SK-N-SH (cell line): ENCODE data around the gene ST8SIA6. TPM values are rescaled to one million over a fixed set of nuclear protein-coding genes. Genes with fewer than 3 reads are reported as not detected.

Experiments
- CTCF ChIA-PET: fragments of 300-600, 350-600 bp; formaldehyde crosslinking; extraction: SDS; loops from one replicate; lab custom pipeline; 2021; lab: Yijun Ruan, JAX
- POLR2A ChIA-PET: fragments of 350-600 bp; sonication (Branson Sonifier 250); formaldehyde crosslinking; extraction: SDS; loops from one replicate; lab custom pipeline; 2020; ENCODE audit warnings: antibody characterized with exemption, inconsistent platforms; lab: Yijun Ruan, JAX
- DNase-seq: peaks from one replicate; pipeline ENCODE4 v3.0.0; 2012
- H2AFZ ChIP-seq: fragments of 200-600 bp; sonication (generic); 2 replicates; pipeline ENCODE4 v1.8.1; 2016; ENCODE audit warnings: antibody characterized with exemption, mild to moderate bottlenecking, low read depth
- H3F3A ChIP-seq: fragments of 200-600 bp; sonication (generic); replicated peaks from 2 replicates; pipeline ENCODE3; 2016; ENCODE audit warnings: antibody characterized with exemption, mild to moderate bottlenecking; ENCODE audit not compliant: insufficient read depth
- H3K27ac ChIP-seq, 2 experiments: fragments of 200-500 bp in 1 of 2; fragments of 200-600 bp in 1 of 2; sonication (Bioruptor generic) in 1 of 2; sonication (generic), shearing (Covaris generic) in 1 of 2; 2 replicates each; pipeline versions ENCODE4 v1.5.1 to v1.6.1; 2014 to 2016; ENCODE audit warnings: low read depth in 2 of 2, inconsistent platforms in 1 of 2, low read length in 1 of 2, mild to moderate bottlenecking in 1 of 2, mixed read lengths in 1 of 2
- H3K27me3 ChIP-seq: fragments of 200-600 bp; sonication (generic), shearing (Covaris generic); 2 replicates; pipeline ENCODE4 v1.6.1; 2016; ENCODE audit warnings: mixed run types; ENCODE audit not compliant: insufficient read depth
- H3K36me3 ChIP-seq, 2 experiments: fragments of 200-500 bp in 1 of 2; fragments of 200-600 bp in 1 of 2; sonication (Bioruptor generic) in 1 of 2; sonication (generic) in 1 of 2; replicated peaks in 1 of 2; 2 replicates each; pipeline versions ENCODE3 to v1.5.1; 2014 to 2016; ENCODE audit warnings: low read length in 1 of 2, mild to moderate bottlenecking in 1 of 2; ENCODE audit not compliant: insufficient read depth in 2 of 2, control insufficient read depth in 1 of 2
- H3K4me1 ChIP-seq, 2 experiments: fragments of 200-500 bp in 1 of 2; fragments of 200-600 bp in 1 of 2; sonication (Bioruptor generic) in 1 of 2; sonication (generic), shearing (Covaris generic) in 1 of 2; 2 replicates each; pipeline versions ENCODE4 v1.5.1 to v1.6.1; 2014 to 2016; ENCODE audit warnings: low read depth in 1 of 2, low read length in 1 of 2, mixed run types in 1 of 2; ENCODE audit not compliant: insufficient read depth in 2 of 2, control insufficient read depth in 1 of 2
- H3K4me2 ChIP-seq: fragments of 200-600 bp; sonication (generic), shearing (Covaris generic); 2 replicates; pipeline ENCODE4 v1.6.1; 2017; ENCODE audit warnings: mixed run types
- H3K4me3 ChIP-seq, 2 experiments: fragments of 200-500 bp in 1 of 2; fragments of 200-600 bp in 1 of 2; sonication (Bioruptor generic) in 1 of 2; sonication (generic), shearing (Covaris generic) in 1 of 2; 2 replicates each; pipeline versions ENCODE4 v1.5.1 to v1.8.1; 2014 to 2016; ENCODE audit warnings: low read depth in 2 of 2, inconsistent platforms in 1 of 2, low read length in 1 of 2, mild to moderate bottlenecking in 1 of 2, mixed read lengths in 1 of 2, moderate library complexity in 1 of 2
- H3K79me2 ChIP-seq: fragments of 200-600 bp; sonication (generic); 2 replicates; pipeline ENCODE4 v1.8.1; 2017; ENCODE audit warnings: mild to moderate bottlenecking; ENCODE audit not compliant: insufficient read depth
- H3K9ac ChIP-seq: fragments of 200-600 bp; sonication (generic); 2 replicates; pipeline ENCODE4 v1.6.1; 2017; ENCODE audit warnings: mixed run types
- H3K9me2 ChIP-seq: fragments of 200-600 bp; sonication (generic); 2 replicates; pipeline ENCODE4 v1.6.1; 2017; ENCODE audit warnings: mixed run types
- H3K9me3 ChIP-seq: fragments of 200-600 bp; sonication (generic); 2 replicates; pipeline ENCODE4 v1.6.1; 2017; ENCODE audit warnings: mixed run types, mild to moderate bottlenecking, moderate library complexity
- H4K20me1 ChIP-seq: fragments of 200-600 bp; sonication (generic); 2 replicates; pipeline ENCODE4 v1.6.1; 2017; ENCODE audit warnings: mild to moderate bottlenecking, mixed run types; ENCODE audit not compliant: insufficient read depth
- CTCF ChIP-seq: fragments of 200-600 bp; sonication (generic); IDR thresholded peaks from 2 replicates; pipeline ENCODE4 v1.6.1; 2017; ENCODE audit warnings: antibody characterized with exemption, mild to moderate bottlenecking, moderate library complexity
- EP300 ChIP-seq, 2 experiments: IDR thresholded peaks; 2 replicates each; pipeline versions ENCODE4 v1.4.0 to v1.6.1; 2012; ENCODE audit warnings: borderline replicate concordance in 1 of 2, low read depth in 1 of 2, low read length in 1 of 2
- FOSL2 ChIP-seq: IDR thresholded peaks from 2 replicates; pipeline ENCODE4 v1.4.0; 2012; ENCODE audit warnings: low read depth, mild to moderate bottlenecking, moderate library complexity, borderline replicate concordance
- GABPA ChIP-seq: IDR thresholded peaks from 2 replicates; pipeline ENCODE4 v1.4.0; 2012; ENCODE audit warnings: low read depth, mild to moderate bottlenecking
- JUND ChIP-seq: IDR thresholded peaks from 2 replicates; pipeline ENCODE4 v1.4.0; 2012
- MAX ChIP-seq: IDR thresholded peaks from 2 replicates; pipeline ENCODE4 v1.4.0; 2012; ENCODE audit warnings: low read depth
- MXI1 ChIP-seq: IDR thresholded peaks from 2 replicates; pipeline ENCODE4 v1.6.1; 2012; ENCODE audit warnings: mild to moderate bottlenecking, low read depth, low read length, improper control_type of control experiment
- NFIC ChIP-seq: IDR thresholded peaks from 2 replicates; pipeline ENCODE4 v1.4.0; 2012; ENCODE audit warnings: borderline replicate concordance
- NRF1 ChIP-seq: IDR thresholded peaks from 2 replicates; pipeline ENCODE4 v1.6.1; 2012; ENCODE audit warnings: low read depth, mild to moderate bottlenecking, low read length
- RAD21 ChIP-seq: IDR thresholded peaks from 2 replicates; pipeline ENCODE4 v1.6.1; 2012; ENCODE audit warnings: mild to moderate bottlenecking, low read length
- RXRA ChIP-seq: IDR thresholded peaks from 2 replicates; pipeline ENCODE4 v1.4.0; 2012; ENCODE audit warnings: low read depth, mild to moderate bottlenecking, borderline replicate concordance
- SMC3 ChIP-seq: IDR thresholded peaks from 2 replicates; pipeline ENCODE4 v1.6.1; 2012; ENCODE audit warnings: low read depth, low read length, improper control_type of control experiment
- TCF12 ChIP-seq: IDR thresholded peaks from 2 replicates; pipeline ENCODE4 v1.4.0; 2012
- USF1 ChIP-seq: IDR thresholded peaks from 2 replicates; pipeline ENCODE4 v1.4.0; 2012; ENCODE audit warnings: low read depth, borderline replicate concordance
- USF2 ChIP-seq: fragments of 150-350 bp; IDR thresholded peaks from 2 replicates; pipeline ENCODE4 v1.6.1; 2017; ENCODE audit warnings: antibody characterized with exemption, low read length, low read depth, borderline replicate concordance
- YY1 ChIP-seq: IDR thresholded peaks from 2 replicates; pipeline ENCODE4 v1.4.0; 2012; ENCODE audit warnings: low read depth, mild to moderate bottlenecking
- ZBTB33 ChIP-seq: IDR thresholded peaks from 2 replicates; pipeline ENCODE4 v1.4.0; 2012; ENCODE audit warnings: low read depth, borderline replicate concordance
- WGBS: methylation state at CpG from one replicate; pipeline ENCODE4 v1.1.6; 2017; ENCODE audit warnings: low lambda C conversion rate; 5-methylcytosine and 5-hydroxymethylcytosine counted together
- polyA plus RNA-seq, 3 experiments: library from polyadenylated mRNA; depleted of rRNA; stranded (reverse); fragments of >200 nt; gene quantifications; 2 replicates each; pipeline ENCODE4 v1.2.3, GENCODE V29; 2012

ST8SIA6 gene
- polyA plus RNA-seq, 1 of the 3 experiments (the other 2 are of a cell fraction): 0.03 TPM

- DNase-seq: no peak
- Histone ChIP-seq H3K79me2 (no peaks in the 10 kb centered on the region), H3K9ac (no peak overlapping the region), H3K9me3 (no peaks in the 10 kb centered on the region), H2AFZ (no peak overlapping the region), H3F3A (no peaks in the 10 kb centered on the region), H3K27ac (no peak overlapping the region), H3K36me3 (no peaks in the 10 kb centered on the region), H3K27me3 (no peaks in the 10 kb centered on the region), H3K4me1 (peaks cover 0 to 2% of the 10 kb centered on the region in 2 experiments; a peak in 1 of 4 replicates), H3K9me2 (no peaks in the 10 kb centered on the region), H4K20me1 (no peaks in the 10 kb centered on the region), H3K4me2 (no peak overlapping the region), H3K4me3 (no peak overlapping the region)
- 82% methylated on average over 5 of the region's 5 CpGs for WGBS
- CTCF ChIA-PET: interaction anchor here (1.2 kb wide), 1 partner anchor 14 kb away, joined by 3 read pairs; no protein-coding TSS in a partner anchor
- POLR2A ChIA-PET: no interaction called here
- TF ChIP-seq MXI1 (no peak), USF1 (no peak), ZBTB33 (no peak), TCF12 (no peak), JUND (no peak), EP300 (IDR thresholded peaks at IDR 0.05; ENCODE audit: borderline replicate concordance in 1 of 2, low read depth in 1 of 2, low read length in 1 of 2) (no peak), NRF1 (no peak), YY1 (no peak), GABPA (no peak), SMC3 (no peak), FOSL2 (no peak), MAX (no peak)
Observed at GRCh38 chr10:17410907-17411306, 43.5 kb downstream of the ST8SIA6 start.

DNA sequence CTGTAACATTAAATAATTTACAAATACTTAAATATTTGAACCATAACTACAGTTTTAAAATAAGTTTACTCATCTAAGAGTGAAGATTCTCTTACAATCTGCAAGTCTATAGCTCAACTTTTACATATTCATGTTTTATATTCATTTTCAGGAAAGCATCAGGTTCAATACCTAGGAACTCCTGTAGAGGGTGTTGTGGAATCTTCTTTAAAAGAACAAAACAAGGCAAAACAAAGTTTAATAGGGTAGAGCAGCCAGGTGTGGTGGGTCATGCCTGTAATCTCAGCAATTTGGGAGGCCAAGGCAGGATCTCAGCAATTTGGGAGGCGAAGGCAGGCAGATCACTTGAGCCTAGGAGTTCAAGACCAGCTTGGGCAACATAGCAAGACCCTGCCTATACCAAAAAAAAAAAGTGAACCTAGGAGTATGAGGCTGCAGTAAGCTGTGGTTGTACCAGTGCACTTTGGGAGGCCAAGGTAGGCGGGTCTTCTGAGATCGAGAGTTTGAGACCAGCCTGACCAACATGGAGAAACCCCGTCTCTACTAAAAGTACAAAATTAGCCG lies 45.1 kb downstream of the ST8SIA6 start:
- Histone ChIP-seq H3K27me3 (no peaks in the 10 kb centered on the region), H3K79me2 (no peaks in the 10 kb centered on the region), H3K36me3 (no peaks in the 10 kb centered on the region), H3K4me3 (no peak overlapping the region), H2AFZ (no peak overlapping the region), H3K9me3 (no peaks in the 10 kb centered on the region), H3K27ac (no peak overlapping the region), H3F3A (no peaks in the 10 kb centered on the region), H3K9me2 (no peaks in the 10 kb centered on the region), H3K4me1 (peaks cover 0 to 2% of the 10 kb centered on the region in 2 experiments; a peak in 1 of 4 replicates), H3K4me2 (no peak overlapping the region), H4K20me1 (no peaks in the 10 kb centered on the region), H3K9ac (no peak overlapping the region)
- 72% methylated on average over 5 of the region's 5 CpGs for WGBS
- ChIA-PET CTCF (interaction anchor here (0.9 to 1.6 kb wide), 6 partner anchors 10 to 576 kb away, joined by 3 to 5 read pairs (median 3); no protein-coding TSS in a partner anchor), POLR2A (no interaction called here)
- TF ChIP-seq YY1: no peak
- TF ChIP-seq MAX: no peak
- no peak for TF ChIP-seq JUND
- peak; percentile 60 for TF ChIP-seq CTCF
- TF ChIP-seq RXRA: no peak
- peak; percentile 21 for TF ChIP-seq RAD21
- no peak for TF ChIP-seq USF2
- no peak for TF ChIP-seq NFIC
- DNase-seq: no peak
